Activated T-cell treated with anti-CD3 and anti-CD28 coated beads for 24 hours (primary cell): Measurements from ENCODE around the gene EPS15.
"Not testable (repeated sequence)": the region's sequence is repeated elsewhere in the genome, so short reads cannot be mapped to it uniquely, and the experiment has no call there.

ENCODE experiments used
- DNase-seq: peaks from one replicate; pipeline ENCODE4 v3.0.0-alpha.2; 2020; ENCODE audit warnings: low read depth

Gene EPS15

DNA sequence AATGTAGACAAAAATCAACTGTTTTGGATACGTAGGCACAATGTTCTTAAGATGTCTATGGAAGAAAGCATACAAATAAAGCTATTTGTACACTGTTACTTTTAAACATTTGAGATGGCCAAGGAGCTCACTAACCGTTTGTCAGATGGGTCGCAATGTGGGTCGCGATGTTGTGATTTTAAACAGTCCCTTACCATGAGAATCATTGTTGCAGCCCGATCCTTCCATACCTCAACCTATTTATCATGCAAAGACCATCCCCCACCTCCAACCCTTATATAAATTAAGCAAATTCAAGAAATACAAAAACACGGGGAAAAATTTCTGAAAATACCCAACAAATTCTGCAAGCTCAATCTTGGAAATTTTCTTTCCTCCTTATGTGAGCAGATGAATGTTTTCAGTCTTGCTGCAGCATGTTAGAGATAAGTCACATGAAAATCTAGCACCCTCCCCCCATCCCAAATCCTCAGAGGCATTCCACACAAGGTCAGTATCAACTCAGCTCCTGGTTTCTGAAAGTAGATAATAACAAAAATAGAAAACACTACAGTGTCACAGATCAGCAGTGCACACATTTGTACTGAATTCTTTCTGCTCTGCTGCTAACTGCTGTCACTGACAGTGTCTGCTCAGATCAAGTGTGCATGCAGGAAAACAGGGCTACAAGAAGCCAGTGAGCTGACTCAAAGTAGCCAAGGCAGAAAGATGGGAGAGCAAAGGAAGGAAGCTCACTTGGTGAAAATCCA lies 95.8 kb downstream of the EPS15 start:
- no peak for DNase-seq

DNA sequence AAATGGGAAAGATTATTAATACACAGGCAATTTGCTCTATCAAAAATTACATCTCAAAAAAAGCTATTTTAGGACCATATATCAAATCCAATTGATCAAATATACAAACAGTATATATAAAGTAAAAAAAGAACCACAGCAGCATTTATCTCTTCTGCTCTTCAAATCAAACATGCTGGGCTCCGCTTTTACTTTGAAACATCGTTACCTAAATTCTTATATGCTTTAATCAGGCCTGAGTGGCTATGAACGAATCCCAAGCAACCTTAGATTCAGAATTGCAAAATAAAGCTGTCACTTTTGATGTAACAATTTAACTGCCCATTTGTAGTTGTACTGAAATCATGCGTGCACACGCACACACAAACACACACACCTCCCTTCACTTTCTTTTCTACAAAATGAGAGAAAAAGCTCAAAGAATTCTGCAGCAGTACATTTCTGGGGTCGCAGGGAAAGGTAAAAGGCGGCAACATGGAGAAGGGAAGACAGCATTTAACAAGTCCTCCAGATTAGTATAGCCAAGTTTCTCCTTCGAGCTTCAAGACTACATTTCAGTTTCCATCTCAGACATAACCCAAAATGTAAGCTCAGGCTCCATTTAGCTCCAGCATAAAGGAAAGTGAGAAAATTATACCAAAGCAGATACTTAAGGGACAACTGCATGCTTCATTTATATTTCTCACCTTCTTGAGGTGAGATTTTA lies 96.5 kb downstream of the EPS15 start:
- DNase-seq = no peak

DNA sequence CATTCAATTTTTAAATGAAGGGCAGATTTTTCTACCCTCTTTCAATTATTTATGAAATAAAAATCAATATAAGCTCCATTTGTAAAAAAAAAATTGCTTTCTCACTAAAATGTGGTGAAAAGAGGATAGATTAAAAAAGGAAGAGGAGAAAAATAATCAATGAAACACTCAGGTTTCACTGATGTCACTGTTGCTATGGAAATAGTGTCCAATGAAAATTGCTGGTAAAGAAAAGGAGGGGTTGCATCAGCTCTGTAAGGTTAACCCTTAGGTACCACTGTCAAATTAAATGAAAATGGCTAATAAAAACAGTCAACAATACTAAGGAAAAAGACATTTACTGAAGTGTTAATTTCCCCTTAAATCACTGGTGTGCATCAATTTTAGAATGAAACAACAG lies 97.1 kb downstream of the EPS15 start:
- DNase-seq = no peak

DNA sequence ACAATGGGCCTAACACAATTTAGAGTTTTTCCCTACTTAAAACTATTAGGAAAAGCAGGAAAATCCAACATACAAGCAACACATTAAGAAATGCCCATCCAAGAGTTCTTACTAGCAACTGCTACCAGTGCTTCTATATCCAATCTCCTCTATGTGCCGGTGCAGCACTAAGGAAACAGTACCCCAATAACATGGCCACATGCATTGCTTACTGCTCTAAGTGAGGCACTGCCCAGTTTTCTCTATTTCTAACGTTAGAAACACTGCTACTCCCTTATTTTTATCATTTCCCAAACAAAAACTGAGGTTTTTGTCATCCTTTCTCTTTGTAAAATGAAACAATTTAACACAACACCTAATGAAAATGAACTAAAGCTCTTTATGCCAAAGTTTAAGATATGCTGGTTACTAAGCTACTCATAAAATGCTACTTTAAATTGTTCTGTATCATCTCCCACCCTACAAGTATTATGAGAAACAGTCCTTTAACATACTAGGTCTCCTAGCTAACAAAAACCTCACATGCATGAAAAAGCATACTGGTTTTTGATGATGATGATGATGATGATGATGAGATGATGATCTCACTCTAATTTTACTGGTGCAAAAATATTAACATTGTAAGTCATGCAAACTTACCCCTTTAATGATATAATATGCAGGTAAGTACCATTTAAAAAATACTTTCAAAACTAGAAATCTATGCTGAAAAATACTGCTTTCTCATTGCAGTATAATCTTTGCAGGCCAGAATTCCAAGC lies 98.0 kb downstream of the EPS15 start:
- DNase-seq = no peak

DNA sequence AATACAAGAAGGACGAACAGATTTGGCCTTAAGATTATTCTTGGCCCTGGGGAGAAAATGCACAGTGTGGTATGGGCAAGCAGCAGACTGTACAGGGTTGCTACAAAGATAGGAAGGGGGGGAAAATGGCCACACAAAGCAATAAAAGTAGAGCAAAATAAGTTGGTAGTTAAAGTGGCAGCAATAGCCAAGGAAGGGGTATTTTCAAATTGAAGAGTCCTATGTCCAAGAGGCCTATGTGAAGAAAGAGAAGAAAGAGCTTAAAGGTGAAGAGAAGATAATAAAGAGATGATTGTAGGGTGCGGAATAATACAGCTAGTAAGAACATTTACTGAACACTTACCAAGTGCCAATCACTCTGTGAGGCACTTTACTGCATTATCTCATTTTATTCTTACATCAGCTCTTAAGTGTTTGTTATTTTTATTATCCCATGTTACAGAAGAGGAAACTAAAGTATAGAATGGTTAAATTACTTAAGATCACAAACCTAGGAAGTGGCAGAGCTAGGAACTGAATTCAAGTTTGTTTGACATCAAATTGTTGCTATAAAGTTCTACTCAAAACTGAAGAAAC lies 100.6 kb downstream of the EPS15 start:
- no peak for DNase-seq

DNA sequence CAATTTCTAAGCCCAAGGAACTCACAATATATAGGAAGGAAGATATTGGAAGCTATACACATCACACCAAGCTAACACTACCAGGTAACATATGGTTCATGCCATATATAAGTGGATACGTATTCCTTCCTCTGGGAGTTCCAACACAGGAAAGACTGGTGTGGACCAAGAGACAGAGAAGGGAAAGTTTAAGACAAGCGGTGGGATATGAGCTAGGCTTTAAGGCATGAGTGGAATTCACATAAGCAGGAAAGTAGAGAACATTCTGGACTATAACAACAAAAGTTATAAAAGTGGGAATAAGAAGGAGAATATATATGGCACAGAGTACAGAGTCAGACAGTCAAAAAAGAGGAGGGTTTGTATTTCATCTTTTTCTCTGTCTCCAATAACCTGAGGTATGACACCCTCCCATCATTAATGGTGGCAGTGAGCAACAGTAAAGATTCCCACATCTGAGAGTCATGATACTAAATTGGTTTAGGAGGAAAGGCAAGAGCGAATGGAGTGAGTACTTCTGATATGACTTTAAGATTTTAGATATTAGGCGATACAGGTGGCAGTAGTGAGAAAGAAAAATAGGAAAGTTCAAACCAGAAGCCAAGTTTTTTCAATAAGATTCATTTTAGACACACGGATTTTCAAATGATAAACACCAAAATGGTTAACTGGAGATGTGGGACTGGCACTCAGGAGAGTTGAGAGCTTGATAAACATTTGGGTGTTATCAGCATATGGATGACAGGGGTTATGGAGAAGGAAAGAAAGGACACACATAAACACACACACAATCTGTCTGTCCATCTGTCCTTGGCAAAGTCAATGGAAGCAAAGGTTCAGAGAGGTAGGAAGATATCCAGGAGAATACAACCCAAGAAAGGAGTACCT lies 101.3 kb downstream of the EPS15 start:
- DNase-seq = no peak

DNA sequence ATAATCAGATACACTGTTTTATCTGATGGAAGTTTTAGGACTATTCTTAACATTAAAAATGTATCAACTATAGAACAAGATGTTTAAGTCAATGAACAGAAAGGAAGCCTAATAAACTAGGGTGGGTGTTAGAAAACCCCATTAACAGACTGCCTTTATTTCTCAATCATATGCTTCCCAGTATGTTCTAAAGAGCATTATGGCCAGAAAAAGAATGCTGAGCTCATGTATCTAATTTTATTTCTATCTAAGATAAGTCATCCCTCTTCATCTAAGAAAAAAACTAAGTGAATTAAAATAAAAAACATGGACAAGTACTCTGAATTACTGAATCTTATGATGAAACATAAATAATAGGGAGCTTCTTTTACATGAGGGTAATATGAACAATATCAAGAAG lies 102.2 kb downstream of the EPS15 start:
- no peak for DNase-seq

DNA sequence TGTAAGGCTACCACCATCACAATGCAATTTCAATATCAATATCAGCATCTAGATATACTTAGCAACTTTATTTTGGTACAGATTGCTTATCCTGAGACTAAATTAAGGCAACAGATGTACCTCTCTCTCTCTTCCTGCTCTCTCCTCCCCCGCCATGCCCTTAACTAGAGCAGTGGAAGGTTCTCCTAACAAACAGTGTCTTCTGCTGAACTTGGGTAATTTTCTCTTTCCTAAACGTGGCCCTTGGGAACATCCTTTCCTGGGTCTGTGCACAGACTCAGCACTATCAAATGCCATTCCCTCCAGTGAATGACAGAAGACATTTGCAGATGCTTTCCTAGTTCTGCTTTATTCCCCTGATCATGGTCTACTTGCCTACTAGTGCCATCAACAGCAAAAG lies 103.1 kb downstream of the EPS15 start:
- no peak for DNase-seq

DNA sequence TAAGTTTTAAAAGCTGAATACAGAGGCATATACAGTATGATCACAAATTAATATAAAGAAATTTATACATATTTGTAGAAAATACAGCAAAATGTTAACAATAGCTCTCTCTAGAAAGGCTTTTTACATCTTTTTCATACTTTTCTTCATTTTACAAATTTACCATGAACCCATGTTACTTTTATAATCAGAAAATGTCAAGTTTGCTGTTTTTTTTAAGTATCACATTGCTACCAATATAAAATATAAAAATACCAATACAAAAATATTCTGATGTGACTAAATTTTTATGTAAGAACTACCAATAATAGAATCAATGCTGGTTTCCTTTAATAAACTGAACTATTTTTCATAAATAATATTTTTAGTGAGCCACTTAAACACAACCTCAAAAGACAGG lies 104.3 kb downstream of the EPS15 start:
- DNase-seq = no peak

DNA sequence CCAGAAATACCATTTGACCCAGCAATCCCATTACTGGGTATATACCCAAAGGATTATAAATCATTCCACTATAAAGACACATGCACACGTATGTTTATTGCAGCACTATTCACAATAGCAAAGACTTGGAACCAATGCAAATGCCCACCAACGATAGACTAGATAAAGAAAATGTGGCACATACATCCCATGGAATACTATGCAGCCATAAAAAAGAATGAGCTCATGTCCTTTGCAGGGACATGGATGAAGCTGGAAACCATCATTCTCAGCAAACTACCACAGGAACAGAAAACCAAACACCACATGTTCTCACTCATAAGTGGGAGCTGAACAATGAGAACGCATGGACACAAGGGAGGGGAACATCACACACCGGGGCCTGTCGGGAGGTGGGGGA lies 107.2 kb downstream of the EPS15 start:
- DNase-seq = not testable (repeated sequence)

DNA sequence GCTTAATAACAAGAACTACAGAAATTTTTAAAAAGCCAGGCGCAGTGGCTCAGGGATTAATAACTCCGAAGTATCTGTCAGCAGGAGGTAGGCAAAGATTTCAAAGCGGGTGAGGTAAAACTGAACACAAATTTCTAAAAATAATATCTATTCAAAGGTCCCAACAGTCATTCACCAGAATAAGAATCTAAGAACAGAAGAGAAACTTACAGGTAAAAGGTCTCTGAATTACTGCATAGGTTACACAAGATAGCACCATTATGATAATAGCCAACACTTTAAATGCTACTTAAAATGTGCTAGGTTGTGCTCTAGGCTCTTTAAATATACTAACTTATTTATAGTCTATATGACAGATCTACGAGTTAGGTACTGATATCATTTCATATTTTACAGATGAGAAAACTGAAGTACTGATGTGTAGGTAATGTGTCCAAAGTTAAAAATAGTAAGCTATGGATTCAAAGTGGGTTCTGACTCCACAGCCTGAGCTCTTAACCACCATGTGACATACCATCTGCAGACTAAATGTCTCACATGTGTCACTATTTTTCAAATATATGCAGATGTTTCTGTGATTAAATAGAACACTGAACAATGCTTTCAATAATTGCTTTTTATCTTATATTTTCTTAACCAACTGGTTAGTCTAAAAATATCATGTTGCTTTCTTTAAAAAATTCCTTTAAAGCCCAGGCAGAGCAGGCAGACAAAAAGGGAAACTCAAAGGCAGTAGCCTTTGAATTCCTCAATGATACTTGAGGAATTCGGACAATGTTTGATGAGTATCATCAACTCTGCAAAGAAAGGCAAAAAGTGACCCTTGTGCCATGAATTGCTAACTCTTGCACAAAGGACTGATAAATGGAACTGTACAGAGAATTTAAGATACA lies 108.3 kb downstream of the EPS15 start:
- DNase-seq = no peak

DNA sequence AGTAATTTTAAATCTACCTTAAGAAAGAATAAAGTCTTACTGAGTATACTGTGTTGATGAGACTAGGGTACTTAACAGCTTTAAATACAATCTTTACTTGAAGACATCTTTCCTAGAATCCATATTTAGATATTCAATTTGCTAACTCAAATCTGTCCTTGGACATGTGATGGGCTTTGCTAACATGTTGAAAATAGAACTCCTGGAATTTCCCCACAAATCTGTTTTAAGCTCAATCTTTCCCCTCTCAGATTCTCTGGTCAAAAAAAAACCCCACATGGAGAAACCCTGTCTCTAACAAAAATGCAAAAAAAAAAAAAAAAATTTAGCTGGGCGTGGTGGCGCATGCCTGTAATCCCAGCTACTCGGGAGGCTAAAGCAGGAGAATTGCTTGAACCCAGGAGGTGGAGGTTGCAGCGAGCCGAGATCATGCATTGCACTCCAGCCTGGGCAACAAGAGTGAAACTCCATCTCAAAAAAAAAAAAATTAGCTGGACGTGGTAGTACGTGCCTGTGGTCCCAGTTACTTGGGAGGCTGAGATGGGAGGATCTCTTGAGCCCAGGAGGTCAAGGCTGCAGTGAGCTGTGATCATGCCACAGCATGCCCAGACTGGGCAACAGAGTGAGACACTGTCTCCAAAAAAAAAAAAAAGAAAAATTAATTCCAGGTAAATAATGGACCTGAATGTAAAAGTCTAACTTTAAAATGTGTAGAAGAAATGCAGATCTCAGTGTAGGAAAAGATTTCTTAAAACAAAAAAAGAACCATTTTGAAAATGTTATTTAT lies 109.1 kb downstream of the EPS15 start:
- not testable (repeated sequence) for DNase-seq

DNA sequence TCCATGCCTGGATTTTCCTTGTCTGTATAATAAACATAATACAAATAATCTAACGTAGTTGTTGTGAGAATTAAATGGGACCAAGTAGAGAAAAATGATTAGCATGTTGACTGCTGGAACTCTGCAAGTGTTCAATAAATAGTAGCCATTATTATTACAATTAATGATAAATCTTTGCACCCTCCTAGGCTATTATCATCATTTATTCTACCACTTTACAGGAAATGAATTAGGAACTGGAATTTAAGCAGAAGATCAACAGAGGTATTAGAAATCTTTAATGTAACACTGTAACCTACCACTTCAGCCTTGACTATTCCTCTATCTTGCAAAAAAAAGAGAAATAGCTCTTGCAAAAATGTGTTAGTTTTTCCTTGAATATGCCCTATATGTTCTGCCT lies 126.8 kb downstream of the EPS15 start:
- DNase-seq = no peak

GRCh38 chr1:51390641-51391040 lies 128.4 kb downstream of the EPS15 start:
- DNase-seq = not testable (repeated sequence)

- DNase-seq = not testable (repeated sequence)
Observed at GRCh38 chr1:51387288-51387687, 131.8 kb downstream of the EPS15 start.

GRCh38 chr1:51386259-51386658 lies 132.8 kb downstream of the EPS15 start:
- DNase-seq = not testable (repeated sequence)

- DNase-seq = no peak
Observed at GRCh38 chr1:51385776-51386175, 133.3 kb downstream of the EPS15 start.

- no peak for DNase-seq
Observed at GRCh38 chr1:51381964-51382363, 137.1 kb downstream of the EPS15 start.

- no peak for DNase-seq
Observed at GRCh38 chr1:51380936-51381335, 138.1 kb downstream of the EPS15 start.

GRCh38 chr1:51378871-51379270 lies 140.2 kb downstream of the EPS15 start:
- no peak for DNase-seq
